Vagina (tissue), 2 donors: ENCODE measurements around the gene DCHS1.

ENCODE experiments used
- CTCF ChIP-seq, 3 experiments: fragments of 450-650 bp in 2 of 3; fragments of 200-600 bp in 1 of 3; sonication (generic) in 1 of 3; IDR thresholded peaks; one replicate each; pipeline ENCODE4 v1.5.1; 2017 to 2019; ENCODE audit warnings: antibody characterized with exemption in 3 of 3, mild to moderate bottlenecking in 2 of 3, moderate library complexity in 2 of 3
- POLR2A ChIP-seq, 2 donors: fragments of 450-650 bp; IDR thresholded peaks; one replicate each; pipeline ENCODE4 v1.6.1; 2017; ENCODE audit warnings: antibody characterized with exemption in 2 of 2, mild to moderate bottlenecking in 2 of 2, moderate library complexity in 2 of 2
- POLR2AphosphoS5 ChIP-seq, 2 donors: sonication (generic); formaldehyde crosslinking; IDR thresholded peaks; one replicate each; pipeline ENCODE4 v1.9.0; 2017; ENCODE audit warnings: antibody characterized with exemption in 2 of 2, mild to moderate bottlenecking in 2 of 2, low read depth in 1 of 2; ENCODE audit not compliant: insufficient read depth in 1 of 2

- TF ChIP-seq CTCF (IDR thresholded peaks at IDR 0.05) = no peak
- no peak for TF ChIP-seq POLR2AphosphoS5 (IDR thresholded peaks at IDR 0.05; ENCODE audit: insufficient read depth in 1 of 2, low read depth in 1 of 2)
- no peak for TF ChIP-seq POLR2A (IDR thresholded peaks at IDR 0.05)
Measured at GRCh38 chr11:6633422-6634408, 21.9 kb downstream of the DCHS1 start.
